CD4-positive, alpha-beta T cell treated with Interleukin-17A for 4 hours (primary cell): ENCODE data around the gene PNPLA6.

Experiments
- DNase-seq: peaks from one replicate; pipeline ENCODE4 v3.0.0-alpha.2; 2020; ENCODE audit warnings: mixed read lengths

Gene PNPLA6

DNA sequence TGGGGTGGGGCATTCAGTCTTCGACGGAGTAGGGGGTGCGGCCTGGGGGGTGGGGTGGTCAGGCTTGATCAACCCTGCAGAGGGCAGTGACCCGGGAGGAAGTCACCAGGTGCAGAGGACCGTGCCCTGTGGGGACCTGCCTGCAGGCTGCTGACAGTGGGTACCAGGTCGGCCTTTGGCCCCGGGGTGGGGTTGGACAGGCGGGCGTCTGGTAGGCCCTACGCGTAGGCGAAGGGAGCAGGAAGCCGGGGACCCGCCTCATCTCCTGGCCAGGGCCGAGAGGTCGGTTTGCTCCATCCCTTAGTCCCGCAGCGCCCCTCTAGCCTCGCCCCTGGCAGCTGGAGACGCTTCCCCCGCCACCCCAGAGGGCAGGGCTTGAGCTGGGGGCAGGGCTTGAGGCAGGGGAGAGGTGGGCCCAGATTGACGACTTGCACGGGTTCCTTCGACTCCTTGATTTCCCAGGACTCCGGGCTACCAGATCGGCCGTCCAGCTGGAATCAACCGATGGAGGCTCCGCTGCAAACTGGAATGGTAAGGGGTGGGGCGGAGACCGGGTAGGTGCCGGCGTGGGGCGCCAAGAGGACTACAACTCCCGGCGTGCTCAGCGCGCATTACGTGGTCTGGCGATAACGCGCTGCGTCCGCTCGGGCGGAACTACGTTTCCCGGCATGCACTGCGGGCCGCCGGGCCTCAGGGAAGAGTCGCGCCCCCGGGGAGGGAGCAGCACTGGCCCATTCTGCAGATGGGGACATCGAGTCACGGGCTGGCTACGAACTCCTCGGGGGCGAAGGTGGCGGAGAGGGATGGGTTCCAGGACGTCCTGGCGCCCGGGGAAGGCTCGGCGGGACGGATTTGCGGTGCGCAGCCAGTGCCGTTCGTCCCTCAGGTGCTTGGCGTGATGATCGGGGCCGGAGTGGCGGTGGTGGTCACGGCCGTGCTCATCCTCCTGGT is at the start of gene PNPLA6:
PNPLA6 (plus strand) TSS at position 671 of the 951 bp plus-strand sequence; CDS start at position 743, 72 bp downstream.
- peak; percentile 94 for DNase-seq

DNA sequence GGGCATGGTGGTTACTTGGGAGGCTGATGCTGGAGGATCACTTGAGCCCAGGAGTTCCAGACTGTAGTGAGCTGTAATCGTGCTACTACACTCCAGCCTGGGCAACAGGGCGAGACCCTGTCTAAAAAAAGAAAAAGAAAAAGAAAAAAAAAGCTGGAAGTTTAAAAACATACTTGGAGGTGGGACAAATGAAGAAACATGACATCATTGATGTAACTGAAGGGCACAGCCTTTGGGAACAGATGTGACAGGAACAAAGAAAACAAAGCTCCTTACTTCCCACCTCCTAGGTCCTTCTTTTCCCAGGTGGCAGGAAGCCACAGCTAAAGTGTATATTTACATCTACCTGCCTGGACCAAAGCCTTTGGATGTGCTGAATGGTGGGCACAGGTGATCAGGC is 48.6 kb upstream of the PNPLA6 start:
- no peak for DNase-seq

DNA sequence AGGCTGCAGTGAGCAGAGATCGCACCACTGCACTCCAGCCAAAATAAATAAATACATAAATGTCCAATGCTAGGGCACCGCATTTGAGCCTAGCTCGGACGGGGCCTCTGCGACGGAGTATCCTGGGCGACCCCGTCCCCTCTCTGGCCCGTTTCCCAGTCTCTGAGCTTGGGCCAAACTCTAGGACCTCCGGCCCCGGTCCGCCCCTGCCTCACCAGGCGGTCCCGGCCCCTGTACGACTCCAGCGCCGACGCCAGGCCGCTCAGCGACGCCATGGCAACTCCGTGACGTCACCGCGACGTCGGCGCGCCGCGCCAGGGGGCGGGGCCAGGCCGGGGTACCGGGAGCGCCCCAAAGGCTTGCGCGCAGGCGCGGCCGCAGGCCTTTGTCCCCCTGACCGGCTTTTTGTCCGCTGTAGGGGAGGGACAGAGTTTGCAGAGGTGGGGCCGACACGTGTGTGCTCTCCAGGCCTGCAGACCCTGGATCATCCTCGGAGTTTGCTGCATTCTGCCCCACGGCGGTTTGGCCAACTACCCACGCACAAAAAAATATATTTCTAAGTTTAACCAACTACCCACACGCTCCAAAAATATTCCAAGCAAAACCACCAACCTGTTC is 46.7 kb upstream of the PNPLA6 start, which contains the start of gene PEX11G:
PEX11G (minus strand) TSS at position 300 of the 618 bp plus-strand sequence; CDS start at position 275, 25 bp downstream.
- peak; percentile 92 for DNase-seq

DNA sequence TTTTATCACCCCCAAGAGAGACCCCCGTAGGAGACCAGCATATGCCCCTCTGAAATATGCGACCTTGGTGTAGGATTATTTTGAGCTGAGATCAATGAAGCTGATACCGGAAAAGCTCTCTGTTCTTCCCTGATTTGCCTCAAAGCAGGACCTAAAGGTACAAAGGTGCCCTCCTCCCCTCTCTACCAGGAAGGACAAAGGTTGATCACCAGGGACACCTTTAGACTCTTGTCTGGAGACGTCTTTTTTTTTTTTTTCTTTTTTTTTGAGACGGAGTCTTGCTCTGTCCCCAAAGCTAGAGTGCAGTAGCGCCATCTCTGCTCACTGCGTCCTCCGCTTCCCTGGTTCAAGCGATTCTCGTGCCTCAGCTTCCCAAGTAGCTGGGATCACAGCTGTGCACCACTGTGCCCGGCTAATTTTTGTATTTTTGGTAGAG is 45.9 kb upstream of the PNPLA6 start:
- no peak for DNase-seq

DNA sequence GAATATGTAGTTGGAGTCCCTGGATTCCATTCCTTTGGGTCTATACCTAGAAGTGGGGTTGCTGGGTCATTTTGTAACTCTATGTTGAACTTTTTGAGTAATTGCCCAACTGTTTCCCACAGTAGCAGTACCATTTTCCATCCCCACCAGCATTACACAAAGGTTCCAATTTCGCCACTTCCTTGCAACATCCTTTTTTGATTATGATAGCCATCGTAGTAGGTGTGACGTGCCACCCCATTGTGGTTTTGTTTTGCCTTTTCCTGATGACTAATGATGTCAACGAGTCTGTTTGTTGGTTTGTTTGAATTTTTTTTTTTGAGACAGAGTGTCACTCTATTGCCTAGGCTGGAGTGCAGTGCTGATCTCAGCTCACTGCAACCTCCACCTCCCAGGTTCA is 43.4 kb upstream of the PNPLA6 start:
- no peak for DNase-seq

DNA sequence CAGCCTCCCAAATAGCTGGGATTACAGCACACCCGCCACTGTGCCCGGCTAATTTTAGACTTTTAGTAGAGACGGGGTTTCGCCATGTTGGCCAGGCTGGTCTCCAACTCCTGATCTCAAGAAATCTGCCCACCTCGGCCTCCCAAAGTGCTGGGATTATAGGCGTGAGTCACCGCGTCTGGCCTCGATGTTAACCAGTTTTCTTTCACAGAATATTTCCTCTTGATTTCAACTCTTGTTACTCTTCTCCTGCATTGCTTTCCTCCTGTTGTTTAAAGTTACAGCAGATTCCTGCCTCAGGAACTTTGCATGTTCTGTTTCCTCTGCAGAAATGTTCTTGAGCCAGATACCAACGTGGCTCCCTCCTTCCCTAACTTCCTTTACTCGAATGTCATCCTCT is 43.0 kb upstream of the PNPLA6 start:
- DNase-seq = no peak

DNA sequence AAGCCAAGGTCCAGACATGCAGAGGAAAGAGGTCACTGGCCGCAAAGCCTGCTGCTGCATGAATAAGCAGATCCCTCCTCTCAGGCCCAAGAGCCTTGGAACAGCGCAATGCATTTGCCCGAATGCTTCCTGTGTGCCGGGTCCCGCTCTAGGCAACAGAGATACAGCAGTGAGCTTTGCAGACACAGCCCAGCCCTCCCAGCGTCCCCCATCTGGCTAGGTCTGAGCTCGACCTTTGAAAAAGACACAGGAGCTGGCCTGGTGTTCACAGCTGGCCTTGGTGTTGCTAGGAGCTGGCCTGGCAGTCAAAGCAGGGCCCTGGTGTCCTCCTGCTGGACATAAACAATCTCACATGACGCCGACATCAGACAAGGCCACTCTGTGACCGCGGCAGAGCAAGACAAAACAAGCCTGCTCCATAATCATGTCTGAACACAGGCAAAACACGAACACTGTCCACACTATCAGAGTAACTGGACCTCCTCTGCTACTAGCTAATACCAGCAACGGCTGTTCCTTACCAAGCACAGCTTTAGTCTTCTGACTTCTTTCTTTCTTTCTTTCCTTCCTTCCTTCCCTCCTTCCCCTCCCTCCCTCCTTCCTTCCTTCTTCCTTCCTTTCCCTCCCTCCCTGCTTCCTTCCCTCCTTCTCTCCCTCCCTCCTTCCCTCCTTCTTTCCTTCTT is 41.0 kb upstream of the PNPLA6 start:
- DNase-seq = no peak

DNA sequence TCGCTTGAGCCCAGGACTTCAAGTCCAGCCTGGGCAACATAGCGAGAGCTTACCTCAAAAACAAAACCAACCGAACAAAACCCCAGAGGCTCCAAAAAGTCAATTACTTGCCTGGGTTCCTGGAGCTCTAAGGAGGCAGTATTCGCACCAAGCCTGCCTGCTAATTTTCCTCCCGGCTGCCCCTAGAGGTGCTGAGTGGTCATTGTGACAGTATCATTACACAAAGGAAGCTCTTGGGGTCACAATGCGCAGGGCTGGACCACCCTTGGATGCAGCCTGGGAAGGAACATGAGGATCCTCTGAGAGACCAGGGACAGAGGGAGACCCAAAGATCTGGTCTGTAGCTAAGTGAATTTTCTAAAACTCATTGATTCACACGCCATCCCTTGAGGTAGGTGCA is 38.2 kb upstream of the PNPLA6 start:
- DNase-seq = no peak

DNA sequence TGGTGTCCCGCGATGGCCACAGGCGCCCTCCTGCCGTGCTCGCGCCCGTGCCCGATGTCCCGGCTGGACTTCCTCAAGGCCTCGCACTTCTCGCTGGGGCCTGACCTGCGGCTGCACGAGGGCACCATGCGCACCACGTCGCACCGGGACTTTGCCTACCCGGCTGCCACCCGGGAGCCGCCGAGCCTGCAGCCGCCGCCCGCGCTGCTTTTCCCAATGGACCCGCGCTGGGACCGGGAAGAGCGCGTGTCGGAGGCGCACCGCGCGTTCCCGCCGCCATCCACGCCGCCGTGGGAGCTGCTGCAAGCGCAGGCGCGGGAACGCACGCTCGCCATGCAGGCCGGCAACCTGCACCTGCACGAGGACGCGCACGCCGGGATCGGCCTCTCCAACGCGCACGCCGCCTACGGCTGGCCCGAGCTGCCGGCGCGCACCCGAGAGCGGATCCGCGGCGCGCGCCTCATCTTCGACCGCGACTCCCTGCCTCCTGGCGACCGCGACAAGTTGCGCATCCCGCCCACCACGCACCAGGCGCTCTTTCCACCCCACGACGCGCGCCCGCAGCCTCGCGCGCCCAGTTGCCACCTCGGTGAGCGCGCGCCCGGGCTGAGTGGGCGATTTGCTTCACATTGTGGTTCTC is 34.6 kb upstream of the PNPLA6 start:
- DNase-seq = peak; percentile 40

DNA sequence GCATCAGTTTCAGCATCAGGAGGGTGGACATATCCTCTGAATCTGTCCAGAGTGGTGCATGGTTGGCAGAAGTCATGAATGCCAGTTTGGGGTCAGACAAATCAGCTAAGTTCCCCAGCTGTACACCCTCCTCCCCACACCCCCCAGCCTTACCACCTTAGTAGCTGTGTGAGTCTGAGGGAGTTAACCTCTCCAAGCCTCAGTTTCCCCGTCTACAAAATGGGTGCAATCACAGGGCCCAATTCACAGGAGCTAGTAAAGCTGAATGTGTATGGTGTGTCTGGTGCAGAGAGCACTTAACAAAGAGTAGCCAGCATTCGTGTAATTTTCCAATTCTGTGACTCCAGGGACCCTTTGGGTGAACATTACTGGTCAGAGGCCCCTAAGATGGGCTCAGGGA is 33.0 kb upstream of the PNPLA6 start:
- no peak for DNase-seq

DNA sequence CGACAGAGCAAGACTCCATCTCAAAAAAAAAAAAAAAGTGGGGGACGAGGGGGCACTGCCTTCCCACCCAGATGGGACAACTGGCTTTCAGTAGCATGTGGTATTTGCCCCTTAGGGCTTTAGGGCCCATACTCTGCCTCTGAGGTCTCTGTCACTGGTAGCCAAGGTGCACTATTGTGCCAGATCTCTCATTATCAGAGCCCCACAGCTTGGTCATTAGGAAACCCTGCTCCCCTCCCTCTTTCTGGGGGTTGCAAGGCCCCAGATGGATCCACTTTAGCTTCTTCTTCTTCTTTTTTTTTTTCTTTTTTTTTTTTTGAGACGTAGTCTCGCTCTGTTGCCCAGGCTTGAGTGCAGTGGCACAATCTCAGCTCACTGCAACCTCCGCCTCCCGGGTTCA is 30.8 kb upstream of the PNPLA6 start:
- DNase-seq = no peak

DNA sequence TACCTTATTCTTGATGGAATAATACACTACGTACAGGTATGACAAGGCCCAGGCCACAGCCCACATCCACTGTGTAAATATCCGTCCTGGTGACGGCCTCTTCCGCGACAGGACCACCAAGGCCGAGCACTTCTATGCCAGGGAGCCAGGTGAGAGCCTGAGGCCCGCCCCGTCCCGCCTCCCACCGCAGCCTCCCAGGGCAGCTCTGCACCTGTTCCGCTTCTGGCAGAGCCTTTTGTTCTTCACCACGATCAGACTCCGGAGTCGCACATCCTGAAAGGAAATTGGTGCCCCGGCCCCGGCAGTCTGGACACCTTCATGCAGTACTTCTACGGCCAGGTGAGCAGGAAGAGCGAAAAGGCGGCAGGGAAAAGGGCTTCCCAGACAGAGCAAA is 30.2 kb upstream of the PNPLA6 start:
- peak; percentile 19 for DNase-seq

DNA sequence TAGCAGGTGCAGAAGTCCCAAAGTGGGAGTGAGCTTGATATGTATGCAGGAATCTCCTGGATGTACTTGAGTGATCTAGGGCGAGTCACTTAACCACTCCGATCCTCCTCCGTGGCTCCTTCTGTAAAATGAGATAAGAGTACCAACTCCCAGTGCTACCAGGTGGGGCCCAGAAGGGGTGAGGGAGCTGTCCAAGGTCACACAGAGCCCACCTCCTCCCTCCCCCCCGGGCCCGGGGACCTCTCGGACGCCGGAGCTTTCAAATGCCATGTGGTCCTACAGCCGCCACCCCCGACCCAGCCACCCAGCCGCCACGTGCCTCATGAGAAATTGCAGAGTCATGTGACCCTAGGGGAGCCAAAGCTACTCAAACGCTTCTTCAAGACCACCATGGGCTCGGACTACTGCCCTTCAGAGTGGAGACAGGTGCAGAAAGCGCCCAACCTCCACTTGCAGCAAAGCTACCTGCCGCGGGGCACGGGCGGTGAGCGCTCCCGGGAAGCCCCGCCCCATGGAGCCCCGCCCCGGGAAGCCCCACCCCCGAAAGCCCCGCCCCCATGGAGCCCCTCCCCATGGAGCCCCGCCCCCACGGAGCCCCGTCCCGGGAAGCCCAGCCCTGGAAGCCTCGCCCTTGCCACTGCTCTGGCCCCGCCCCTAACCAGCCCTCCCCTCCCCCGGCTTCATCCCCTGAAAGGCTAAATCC is 29.7 kb upstream of the PNPLA6 start:
- peak; percentile 15 for DNase-seq

DNA sequence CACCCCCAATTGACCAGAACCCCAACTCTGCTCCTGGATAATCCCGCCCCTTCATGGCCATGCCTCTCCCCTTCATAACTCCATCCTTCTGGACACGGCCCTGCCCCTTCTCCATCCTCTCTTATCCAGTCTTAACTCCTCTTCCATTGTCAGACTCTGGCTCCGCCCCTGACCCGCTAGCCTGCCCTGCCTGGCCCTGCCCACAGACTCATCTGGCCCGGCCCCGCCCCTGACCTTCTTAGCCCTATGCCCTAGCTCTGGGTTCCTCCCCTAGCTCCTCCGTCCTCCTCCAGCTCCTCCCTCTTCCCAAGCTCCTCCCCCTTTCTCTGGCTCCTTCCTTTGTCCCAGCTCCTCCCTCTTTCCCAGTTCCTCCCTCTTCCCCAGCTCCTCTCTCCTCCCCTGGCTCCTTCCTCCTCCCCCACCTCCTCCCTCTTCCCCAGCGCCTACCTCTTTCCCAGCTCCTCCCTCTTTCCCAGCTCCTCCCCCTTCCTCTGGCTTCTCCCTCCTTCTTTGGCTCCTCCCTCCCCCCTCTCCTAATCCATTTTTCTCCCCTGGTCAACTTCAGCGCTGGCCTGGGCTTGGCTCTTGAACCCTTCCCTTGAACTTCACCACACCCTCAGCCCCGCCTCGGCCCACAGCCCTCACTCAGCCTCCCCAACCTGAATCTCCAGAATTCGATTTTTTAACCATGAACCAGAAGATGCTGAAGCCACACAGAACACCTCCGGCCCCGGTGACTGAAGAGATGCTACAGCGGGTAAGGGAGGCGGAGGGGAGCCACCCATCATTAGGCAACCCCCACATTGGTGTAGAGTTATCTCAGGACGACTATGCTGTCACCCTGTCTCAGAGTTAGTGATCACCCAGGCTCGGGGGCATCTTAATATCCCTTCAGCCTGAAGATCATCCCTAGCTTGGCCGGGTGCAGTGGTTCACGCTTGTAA is 28.9 kb upstream of the PNPLA6 start:
- peak; percentile 21 for DNase-seq

DNA sequence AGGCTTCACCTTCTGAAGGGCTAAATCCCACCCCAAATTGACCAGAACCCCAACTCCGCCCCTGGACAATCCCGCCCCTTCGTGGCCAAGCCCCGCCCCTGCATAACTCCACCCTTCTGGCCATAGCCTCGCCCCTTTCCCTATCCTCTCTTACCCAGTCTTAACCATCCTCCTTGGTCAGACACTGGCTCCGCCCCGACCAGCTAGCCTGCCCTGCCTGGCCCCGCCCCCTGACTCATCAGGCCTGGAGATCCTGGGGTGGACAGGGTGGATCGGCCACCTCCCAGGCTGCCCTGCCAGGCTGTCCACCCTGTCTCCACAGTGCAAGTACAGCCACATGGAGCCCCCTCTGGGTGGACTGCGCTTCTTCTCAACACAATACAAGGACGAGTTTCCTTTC is 27.6 kb upstream of the PNPLA6 start:
- DNase-seq = peak; percentile 12

DNA sequence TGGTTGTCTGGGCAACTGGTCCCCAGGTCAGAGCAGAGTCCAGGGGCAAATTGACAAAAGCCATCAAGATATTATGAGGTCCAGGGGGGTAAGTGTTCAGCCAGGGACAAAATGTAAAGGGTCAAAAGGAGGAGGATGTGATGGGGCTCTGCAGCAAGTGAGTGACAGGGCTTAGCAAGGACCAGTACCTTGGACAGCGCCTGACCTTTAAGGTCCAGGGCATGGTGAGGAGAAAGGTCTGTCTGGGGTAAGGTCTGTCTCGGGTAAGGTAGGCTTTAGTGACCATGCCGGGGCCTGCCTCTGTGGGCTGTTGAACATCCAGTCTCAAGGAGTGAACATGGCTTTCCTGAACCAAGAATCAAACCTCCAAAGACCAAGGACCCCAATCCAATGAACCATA is 25.9 kb upstream of the PNPLA6 start:
- peak; percentile 23 for DNase-seq

DNA sequence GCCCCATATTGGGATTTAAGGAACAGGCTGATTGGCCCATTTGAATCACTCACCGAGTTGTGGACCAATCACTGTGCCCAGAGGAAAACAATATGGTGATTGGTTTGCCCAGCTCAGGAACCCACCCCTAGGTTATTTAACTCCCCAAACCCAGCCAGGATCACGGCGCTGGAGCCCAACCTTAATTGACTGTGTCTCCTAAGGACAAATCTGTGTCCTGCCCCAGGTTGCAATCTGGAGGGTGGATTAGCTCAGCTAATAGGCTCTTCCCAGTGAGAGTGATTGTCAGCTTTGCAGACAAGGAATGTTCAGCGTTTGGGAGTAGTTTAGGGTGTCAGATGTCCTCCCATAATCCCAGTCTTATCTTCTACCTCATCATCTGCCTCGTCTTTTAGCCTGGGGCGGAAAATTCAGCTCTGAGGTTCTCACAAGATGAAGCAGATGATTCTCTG is 23.1 kb upstream of the PNPLA6 start:
- DNase-seq = no peak

DNA sequence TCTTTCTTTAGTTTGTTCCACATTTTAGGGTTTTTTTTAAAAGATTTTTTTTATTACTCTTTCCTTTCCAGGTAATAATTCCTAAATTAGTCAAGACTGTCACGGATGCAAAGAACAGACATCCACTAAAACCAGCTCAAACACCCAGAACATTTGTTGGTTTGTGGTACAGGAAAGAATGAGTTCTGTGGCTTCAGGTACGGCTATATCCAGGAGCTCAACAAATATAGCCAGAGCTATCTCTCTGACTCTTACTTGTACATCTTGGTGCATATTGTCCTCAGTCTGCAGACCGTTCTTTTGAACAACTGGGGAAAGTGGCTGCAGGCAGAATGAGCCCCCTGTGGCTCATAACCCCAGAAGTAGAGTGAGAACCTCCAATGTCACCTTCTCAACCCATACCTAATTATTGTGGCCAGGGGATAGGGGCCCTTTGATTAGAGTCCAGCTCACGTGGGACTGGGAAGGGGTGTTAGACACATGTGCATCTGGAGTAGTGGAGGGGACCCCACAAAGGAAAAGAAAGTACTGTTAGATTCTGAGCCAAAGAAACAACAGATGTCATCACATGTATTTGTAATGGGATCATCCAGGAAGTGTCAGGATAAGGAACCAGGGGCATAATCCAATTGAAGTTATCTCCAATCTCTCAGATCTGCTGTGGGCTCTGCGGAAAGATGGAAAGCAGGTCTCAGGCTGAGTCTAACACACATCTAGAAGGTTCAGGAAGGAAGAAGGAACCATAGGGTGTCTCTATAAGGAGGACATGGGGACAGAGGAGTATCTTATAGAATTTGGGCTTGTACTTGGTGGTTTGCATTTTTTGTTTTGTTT is 21.5 kb upstream of the PNPLA6 start:
- DNase-seq = no peak

DNA sequence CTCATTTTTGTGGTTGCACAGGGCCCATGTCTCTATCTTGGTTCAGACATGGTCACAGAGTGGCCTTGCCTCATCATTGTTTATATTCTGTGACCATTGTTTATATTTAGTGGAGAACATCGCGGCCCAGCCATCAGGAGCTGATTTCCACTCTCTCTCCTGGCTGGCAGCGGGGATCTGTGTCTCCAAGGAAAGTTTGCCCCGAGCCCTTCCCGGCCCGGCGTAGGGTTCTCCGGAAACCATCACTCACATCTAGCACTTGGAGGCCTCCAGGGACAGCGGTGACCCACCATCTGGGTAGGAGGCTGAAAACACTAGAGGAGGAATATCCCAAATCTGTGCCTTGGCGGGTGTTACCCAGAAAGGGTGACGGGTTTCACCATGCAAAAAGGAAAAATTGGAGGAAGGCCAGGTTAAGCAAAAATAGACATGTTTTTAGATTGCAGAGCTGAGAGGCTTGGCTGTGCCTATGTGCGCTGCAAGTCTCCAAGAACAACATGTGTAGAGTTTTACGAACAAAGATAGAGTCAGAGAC is 20.3 kb upstream of the PNPLA6 start:
- no peak for DNase-seq

DNA sequence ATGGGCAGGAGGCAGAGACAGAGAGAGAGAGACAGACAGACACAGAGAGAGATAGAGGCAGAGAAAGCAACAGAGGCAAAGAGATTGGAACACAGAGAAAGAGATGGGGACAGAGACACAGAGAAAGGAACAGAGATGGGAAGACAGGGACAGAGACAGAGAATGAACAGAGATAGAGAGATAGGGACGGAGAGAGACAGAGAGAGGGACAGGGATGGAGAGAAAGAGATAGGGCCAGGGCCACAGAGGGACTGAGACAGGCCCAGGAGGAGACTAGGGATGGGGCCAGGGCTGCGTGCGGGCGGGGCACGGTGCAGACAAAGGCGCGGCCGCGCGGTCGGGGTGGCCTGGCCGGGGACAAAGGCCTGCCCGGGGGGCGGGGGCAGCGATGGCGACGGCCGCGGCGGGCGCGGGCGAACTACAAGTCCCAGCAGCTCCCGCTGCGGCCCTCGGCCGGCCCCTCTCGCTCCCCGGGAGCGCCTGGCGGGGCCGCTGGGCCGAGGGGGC is 19.8 kb upstream of the PNPLA6 start, which contains the start of gene ZNF358:
ZNF358 (plus strand) TSS at position 459 of the 507 bp plus-strand sequence. CDS start 3,140 bp downstream, outside the sequence.
- peak; percentile 62 for DNase-seq
